Hepatic stellate cell (primary cell): Measurements from ENCODE around the gene ATG7.

Experiments
- DNase-seq: peaks from one replicate; pipeline ENCODE4 v3.0.0; 2011; ENCODE audit warnings: low spot score

The ATG7 gene

DNA sequence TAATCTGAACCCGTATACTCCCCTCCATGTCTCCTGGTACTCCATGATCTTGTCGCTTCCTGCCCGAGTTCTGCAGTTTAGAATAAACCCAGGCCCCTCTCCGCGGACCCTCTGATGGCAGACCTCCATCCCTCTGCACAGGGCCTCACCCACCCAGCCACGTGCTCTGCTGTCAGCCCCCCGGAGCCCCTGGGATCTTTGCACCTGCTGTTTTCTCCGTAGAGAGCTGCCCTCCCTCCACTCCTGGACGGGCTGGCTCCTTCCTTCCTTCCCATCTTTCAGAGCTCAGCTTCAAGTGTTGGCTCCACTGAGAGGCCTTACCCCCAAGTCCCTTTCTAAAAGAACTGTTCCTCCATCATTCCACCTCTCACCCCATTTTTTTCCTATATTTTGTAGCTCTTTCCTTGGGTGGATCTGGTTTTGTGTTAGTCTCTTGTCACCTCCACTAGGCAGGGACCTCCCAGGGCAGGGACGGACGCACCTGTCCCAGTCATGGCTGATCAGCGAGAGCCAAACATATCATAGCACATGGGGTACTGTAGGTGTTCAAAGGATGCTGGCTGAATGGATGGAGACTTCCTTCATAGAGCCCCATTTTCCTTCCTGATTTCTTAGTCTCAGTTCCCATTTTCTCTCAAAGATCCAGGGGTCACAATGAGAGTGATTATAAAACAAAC is 264.9 kb downstream of the ATG7 start:
- no peak for DNase-seq

DNA sequence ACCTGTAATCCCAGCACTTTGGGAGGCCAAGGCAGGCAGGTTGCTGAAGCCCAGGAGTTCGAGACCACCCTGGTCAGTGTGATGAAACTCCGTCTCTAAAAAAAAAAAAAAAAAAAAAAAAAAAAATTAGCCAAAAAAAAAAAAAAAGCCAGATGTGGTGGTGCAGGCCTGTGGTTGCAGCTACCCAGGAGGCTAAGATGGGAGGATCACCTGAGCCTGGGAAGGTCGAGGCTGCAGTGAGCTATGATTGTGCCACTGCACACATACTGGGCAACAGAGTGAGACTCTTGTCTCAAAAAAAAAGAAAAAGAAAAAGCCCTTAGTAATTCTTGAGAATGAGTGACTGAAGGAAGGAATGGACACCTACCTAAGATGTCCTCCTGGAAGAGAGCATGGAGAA is 266.4 kb downstream of the ATG7 start:
- no peak for DNase-seq

DNA sequence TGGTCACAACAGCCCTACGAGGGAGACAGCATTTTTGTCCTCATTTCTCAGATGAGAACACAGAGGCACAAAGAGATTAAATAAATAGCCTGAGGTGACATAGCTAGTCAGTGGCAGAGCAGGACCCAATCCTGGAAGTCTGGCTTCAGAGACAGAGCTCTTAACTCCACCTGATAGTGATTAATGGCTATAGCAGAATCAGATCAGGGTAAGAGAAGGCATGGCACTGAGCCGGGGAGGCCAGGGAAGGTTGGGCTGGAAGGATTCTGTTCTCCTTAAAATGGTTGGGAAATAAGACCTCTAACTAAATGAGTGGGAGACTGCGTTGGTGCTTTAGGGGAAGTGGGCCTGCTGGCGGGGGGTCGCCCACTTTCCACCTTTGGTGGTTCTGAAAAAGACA is 267.0 kb downstream of the ATG7 start:
- no peak for DNase-seq

GRCh38 chr3:11539677-11540076 is 267.5 kb downstream of the ATG7 start:
- no peak for DNase-seq

DNA sequence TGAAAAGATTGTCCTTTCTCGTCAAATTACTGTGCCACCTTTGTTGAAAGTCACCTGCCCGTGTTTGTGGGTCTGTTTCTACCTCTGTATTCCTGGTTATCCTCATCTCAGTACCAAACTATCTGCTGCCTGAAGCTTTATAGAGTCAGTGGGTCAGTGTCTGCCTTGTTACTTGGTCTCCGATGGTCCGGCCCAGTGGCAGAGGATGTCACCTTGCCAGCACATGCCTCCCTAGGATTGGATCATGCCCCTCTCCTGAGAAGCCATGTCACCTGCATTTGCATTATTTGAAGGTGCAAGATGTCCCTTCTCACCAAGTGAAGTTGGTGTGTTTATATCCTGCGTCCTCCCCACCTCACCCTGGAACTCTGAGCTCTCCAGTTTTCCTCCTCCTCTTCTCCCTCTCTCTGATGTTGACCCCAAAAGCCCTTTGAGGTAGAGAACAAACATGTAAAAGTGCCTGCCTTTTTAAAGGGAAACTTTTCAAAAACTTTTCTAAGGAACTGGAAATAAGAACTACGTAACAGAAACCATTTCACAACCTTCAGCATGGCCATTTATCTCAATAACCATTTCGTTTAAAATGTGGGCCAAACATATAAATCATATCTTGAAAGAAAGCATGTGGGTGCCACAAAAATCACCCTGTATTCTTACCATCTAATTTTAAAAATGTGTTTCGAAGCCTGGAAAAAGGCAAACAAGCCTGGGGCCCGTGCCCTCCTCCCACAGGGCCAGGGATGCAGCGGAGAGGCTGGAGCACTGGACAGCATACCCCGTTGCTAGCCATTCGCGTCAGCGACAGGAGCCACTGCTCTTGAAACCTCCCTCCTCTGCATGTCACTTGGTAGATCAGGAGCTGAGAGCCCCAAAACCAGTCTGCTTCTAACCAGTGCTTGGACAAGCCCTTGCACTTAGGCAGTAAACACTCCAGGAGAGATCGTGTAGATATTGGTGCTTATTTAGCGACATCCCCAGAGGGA is 269.4 kb downstream of the ATG7 start:
- no peak for DNase-seq

- DNase-seq: no peak
These were observed 270.4 kb downstream of the ATG7 start for GRCh38 chr3:11542551-11542950.

DNA sequence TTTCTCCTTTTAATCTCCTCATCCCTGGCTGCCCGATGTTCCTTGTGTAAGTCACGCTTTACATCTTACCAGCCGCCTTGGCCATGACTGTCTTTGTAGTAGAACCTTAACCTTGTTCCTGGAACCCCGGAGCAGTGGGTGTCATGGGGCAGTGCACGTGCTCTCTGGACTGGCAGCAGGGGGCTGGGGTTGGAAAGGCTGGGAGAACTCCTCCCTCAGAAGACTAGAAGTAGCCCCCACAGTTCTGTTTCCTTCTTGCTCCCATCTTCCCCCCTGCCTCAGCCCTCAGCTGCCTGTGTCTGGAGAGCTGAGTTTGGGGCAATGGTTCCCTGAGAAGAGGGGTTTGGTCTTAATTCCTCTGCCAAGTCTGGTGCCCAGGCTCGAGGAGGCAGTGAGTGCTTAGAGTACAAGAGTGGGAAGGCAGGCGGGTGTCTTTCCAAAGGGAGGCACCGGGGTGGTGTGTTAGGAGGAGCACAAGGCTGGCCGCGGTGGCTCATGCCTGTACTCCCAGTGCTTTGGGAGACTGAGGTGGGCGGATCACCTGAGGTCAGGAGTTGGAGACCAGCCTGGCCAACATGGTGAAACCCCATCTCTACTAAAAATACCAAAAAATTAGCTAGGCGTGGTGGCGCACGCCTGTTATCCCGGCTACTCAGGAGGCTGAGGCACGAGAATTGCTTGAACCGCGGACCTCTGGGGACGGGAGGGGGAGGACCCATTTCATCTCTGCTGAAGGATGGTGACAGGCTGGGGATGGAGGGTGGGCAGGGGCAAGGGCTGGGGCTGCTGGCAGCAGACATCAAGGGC is 271.1 kb downstream of the ATG7 start:
- no peak for DNase-seq

DNA sequence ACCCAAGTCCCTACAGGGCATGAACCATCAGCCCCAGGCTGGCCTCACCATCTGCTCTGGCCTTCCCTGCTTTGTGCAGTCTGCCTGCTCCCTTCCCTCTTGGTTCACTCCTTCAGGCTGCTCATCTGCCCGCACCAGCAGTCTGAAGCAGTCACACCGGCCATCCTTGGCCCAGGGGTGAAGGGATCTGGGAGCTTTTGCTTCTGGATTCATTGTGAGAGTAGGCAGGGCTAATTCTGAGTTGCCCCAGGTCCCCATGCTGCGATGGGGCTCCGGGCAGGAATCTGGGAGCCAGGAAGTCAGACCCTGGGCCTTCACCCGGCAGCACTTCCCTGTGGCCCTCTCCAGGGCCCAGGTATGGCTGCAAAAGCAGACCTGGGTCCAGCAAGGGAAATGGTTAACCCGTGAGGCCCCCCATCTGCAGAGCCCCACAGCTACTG is 271.8 kb downstream of the ATG7 start:
- no peak for DNase-seq

- DNase-seq: peak; percentile 38
These were observed 272.4 kb downstream of the ATG7 start for GRCh38 chr3:11544412-11545181.

DNA sequence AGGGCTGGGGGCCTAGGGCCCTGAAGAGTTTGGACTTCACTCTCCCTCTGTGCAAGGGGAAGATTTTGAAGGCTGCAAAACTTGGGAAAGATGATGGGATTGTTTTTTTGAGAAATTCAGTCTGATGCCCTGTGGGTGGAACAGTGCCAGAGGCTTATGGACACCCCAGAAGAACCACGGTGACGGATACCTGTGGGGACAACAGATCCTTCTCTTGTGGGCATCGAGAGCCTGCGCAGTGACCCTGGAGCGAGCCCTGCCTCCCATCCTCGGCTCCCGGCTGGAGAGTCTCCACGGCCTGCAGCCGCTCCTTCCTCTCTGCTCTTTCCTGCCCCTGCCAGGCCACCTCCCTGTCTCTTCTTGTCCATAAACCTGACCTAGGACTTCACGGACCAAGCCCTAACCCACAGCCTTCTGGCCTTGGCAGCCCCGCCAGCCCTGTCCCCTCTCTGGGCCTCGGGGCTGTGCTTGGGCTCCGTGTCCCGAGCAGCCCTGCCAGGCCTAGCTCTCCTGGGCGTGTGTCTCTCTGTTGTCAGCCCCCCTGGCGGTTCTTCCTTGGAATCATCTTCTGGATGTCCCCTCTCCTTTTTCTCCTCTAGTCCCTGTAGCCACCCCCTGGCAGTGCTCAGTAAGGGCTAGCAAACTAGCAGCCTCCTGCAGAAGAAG is 273.1 kb downstream of the ATG7 start:
- DNase-seq: no peak

- DNase-seq: no peak
These were observed 274.6 kb downstream of the ATG7 start for GRCh38 chr3:11546657-11547302.

GRCh38 chr3:11547498-11547897 is 275.3 kb downstream of the ATG7 start:
- DNase-seq: no peak

- DNase-seq: no peak
These were observed 276.5 kb downstream of the ATG7 start for GRCh38 chr3:11548721-11549131.

DNA sequence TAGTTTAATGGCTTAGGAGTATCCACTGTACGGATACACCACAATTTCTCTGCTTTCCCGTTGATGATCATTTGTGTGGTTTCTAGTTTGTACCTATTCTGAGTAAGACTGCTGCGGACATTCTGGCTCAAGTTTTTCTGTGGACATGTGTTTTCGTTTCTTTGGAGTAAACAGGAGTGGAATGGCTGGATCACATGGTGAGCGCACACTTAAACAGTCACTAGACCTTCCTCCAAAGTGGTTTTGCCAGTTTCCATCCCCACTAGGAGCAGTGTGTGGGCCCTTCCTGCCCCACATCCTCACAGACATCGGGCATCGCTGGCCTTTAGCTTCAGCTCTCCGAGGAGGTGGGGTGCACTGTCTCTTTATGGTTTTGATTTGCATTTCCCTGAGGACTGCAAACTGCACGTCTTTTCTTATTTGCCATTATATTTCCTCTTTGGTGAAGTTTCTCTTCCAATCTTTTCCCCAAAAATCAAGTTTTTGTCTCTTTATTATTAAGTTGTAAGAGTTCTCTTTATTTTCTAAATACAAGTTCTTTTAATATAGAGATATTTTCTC is 277.5 kb downstream of the ATG7 start:
- no peak for DNase-seq

- no peak for DNase-seq
These were observed 278.8 kb downstream of the ATG7 start for GRCh38 chr3:11551036-11551435.

DNA sequence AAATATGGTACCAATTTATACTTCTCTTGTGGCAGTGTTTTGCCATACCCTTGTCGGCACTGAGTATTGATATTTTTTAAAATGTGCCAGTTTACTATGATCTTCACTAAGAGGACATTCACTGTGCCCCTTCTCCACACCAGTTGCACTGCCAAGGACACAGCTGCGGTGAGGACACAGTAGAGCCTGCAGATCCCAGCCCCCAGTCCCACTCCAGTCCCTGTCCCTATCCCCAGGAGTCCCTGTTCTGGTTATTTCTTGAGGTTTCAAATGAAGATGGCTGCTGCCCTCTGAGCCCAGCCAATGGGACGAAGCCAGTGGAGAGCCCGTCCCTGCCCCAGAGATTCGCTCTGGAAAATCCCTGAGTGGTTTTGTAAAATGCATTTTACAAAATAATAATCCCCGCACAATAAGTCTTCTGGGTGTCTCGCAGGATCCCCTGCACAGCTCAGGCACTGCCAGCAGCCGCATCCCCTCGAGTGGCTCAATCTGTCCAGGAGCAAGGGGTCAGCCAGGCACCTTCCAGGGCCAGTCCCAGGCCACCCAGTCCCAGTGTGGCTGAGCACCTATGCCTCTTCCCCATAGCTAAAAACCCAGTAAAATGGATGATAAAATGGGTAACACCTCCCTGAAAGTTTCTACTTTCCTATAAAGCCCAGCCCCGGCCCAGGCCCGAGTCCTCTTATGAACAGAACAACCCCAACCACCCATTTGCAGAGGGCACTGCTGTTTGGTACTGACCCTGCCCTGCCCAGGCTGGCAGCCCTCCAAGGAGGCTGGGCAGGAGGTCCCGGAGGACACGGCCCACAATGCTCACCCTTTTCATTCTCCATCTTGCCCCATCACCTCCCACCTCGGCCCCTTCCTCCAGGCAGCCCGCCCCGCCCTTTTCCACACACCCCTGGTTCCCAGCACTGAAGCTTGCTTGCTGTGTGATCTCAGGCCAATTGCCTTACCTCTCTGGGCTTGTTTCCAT is 280.4 kb downstream of the ATG7 start:
- DNase-seq: no peak

DNA sequence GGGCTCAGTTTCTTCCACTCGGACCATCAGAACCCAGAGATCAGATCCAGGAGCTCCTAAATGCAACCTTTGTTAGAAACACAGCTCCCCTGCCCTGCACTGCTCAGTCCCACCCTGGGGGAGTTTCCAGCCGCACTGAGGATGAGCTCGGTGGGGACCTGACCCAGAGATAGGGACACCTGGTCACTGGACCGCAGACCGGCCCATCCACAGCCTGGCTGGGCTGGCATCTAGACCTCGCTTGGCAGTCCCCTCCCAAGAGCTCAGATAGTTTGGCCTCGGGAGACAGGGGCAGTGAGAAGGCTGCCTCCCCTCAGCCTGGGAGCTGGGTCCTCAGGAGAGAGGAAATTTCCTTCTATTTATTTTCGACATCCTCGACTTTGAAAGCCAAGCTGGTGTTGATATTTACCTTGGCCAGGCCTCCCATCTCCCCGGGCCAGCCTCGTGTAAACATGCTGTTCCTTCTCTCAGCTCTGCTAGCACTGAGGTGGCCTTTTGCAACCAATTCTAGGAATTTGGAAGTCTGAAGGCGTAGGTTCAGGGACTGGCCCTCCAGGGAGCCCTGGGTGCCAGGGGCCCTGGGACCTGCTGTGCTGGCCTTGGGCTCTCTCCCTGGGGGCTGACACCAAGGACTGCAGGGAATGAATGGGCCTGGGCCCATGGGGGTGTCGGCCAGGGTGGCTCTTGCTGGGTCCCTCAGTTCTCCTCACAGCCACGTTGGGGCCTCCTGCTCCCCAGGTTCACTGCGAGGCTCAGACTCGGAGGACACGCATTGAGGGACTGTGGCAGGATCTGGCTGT is 281.4 kb downstream of the ATG7 start:
- no peak for DNase-seq

DNA sequence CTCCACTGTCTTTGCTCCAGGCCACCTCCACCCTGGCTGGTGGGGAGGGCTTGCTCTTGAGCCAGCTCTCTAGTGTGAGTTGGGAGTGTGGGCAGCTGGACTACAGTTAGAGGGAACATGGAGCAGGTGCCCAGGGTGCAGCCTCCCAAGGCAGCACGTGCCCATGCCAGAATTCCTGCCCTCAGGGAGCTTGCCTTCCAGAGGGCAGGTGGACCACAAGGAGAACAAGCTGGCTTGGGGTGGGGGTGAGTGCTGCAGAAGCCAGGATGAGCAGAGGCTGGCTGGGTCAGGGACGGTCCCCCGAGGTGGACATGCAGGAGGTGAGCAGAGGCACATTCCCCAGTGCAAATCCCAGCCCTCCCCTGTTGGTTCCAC is 282.0 kb downstream of the ATG7 start:
- no peak for DNase-seq
